ENCODE data around the gene HPCAL1.

HPCAL1 gene

GRCh38 chr2:10372862-10373240 is 70.1 kb downstream of the HPCAL1 start:
- DNase-seq: no peak

- no peak for DNase-seq
Observed at GRCh38 chr2:10373931-10374330, 71.2 kb downstream of the HPCAL1 start.

GRCh38 chr2:10374362-10374943 is 71.7 kb downstream of the HPCAL1 start:
- DNase-seq: no peak

- DNase-seq: no peak
Observed at GRCh38 chr2:10375570-10376281, 73.0 kb downstream of the HPCAL1 start.

GRCh38 chr2:10377052-10377746 is 74.5 kb downstream of the HPCAL1 start:
- no peak for DNase-seq

- no peak for DNase-seq
Observed at GRCh38 chr2:10377747-10378085, 75.0 kb downstream of the HPCAL1 start.

- DNase-seq: no peak
Observed at GRCh38 chr2:10378189-10378588, 75.5 kb downstream of the HPCAL1 start.

GRCh38 chr2:10380048-10380926 is 77.6 kb downstream of the HPCAL1 start:
- DNase-seq: peak; percentile 85 to 94

- DNase-seq: no peak
Observed at GRCh38 chr2:10381997-10382353, 79.3 kb downstream of the HPCAL1 start.

GRCh38 chr2:10382354-10383061 is 79.8 kb downstream of the HPCAL1 start:
- DNase-seq: peak; percentile 92 to 94

GRCh38 chr2:10383960-10384734 is 81.4 kb downstream of the HPCAL1 start:
- peak; percentile 9 to 51 for DNase-seq

- DNase-seq: no peak
Observed at GRCh38 chr2:10385501-10385900, 82.8 kb downstream of the HPCAL1 start.

GRCh38 chr2:10385933-10386773 is 83.4 kb downstream of the HPCAL1 start:
- DNase-seq: no peak

- DNase-seq: no peak
Observed at GRCh38 chr2:10387033-10387432, 84.3 kb downstream of the HPCAL1 start.

GRCh38 chr2:10388954-10389560 is 86.4 kb downstream of the HPCAL1 start:
- DNase-seq: no peak

- no peak for DNase-seq
Observed at GRCh38 chr2:10389573-10389972, 86.9 kb downstream of the HPCAL1 start.

- peak; percentile 8 for DNase-seq
Observed at GRCh38 chr2:10390369-10390801, 87.7 kb downstream of the HPCAL1 start.

- no peak for DNase-seq
Observed at GRCh38 chr2:10392100-10392499, 89.4 kb downstream of the HPCAL1 start.

GRCh38 chr2:10392548-10392947 is 89.8 kb downstream of the HPCAL1 start:
- DNase-seq: no peak

- no peak for DNase-seq
Observed at GRCh38 chr2:10392951-10393639, 90.4 kb downstream of the HPCAL1 start.
